ENCODE data around the gene KCNJ12.
"Not testable (repeated sequence)": the region's sequence is repeated elsewhere in the genome, so short reads cannot be mapped to it uniquely, and the experiment has no call there.

KCNJ12 gene

GRCh38 chr17:21429921-21430628, 53.9 kb downstream of the KCNJ12 start:
- DNase-seq: not testable (repeated sequence)

DNA sequence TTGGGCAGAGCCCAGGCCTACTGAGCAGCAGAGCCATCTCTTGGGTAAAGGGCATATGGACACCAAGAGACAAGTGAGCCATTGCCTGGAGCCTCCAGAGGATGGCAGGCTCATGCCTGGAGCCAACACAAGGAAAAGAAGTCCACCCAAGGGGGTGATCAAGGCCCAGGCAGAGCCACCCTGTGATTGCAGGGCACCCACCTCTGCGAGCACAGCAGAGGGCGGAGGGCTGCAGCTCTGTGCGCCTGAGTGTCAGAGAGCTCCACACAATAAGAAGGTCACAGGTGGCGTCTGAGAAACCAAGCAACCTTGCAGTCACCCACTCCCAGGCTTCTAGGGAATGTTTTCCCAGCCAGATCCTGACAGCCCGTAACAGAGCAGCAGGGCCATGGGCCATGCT, 57.8 kb downstream of the KCNJ12 start:
- DNase-seq: not testable (repeated sequence)

- not testable (repeated sequence) for DNase-seq
These were observed 58.8 kb downstream of the KCNJ12 start for GRCh38 chr17:21434976-21435375.

GRCh38 chr17:21436481-21436880, 60.3 kb downstream of the KCNJ12 start:
- not testable (repeated sequence) for DNase-seq

DNA sequence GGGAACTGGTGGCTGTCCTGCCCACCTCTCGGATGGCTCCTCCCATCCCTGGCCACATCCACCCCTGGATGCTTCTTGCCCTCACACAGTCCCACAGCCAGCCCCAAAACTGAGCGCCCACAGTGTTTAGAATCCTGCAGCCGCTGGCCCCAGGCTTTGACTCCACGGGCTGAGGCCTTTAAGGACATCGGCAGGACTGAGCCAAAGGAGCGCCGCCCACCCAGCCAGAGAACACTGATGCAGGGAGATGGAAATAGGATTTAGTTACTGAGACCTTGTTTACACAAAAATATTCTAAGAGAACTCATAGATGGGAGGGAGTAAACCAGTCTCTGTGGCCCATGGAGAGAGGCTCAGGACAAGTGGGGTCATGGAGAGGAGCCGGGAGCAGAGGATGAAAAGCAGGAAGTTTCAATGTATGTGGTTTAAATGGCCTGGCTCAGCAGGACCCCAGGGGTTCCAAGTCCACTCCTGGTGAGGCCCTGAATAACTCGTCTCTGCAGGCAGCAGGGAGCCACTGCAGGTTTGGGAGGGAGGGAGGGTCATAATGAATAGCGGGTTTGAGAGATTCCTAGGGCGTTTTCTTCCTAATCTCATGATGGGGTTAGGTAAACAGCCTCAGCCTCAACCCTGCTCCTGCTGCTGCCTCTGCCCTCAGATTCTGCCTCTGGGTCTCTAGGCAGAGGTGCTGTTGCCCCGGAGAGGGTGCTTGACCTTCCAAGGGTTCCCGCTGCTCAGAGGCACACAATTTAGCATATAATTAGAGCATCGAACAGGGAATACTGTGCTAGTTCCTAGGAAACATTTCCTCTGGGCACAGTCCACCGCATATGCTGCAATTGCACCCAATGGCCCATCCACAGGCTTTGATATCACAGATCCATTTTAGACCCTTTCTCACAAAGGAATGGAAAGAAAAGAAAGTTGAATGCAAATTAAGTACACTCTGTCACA, 61.0 kb downstream of the KCNJ12 start:
- not testable (repeated sequence) for DNase-seq

- not testable (repeated sequence) for DNase-seq
These were observed 62.3 kb downstream of the KCNJ12 start for GRCh38 chr17:21438316-21439014.

GRCh38 chr17:21439015-21439336, 62.8 kb downstream of the KCNJ12 start:
- DNase-seq: not testable (repeated sequence)

DNA sequence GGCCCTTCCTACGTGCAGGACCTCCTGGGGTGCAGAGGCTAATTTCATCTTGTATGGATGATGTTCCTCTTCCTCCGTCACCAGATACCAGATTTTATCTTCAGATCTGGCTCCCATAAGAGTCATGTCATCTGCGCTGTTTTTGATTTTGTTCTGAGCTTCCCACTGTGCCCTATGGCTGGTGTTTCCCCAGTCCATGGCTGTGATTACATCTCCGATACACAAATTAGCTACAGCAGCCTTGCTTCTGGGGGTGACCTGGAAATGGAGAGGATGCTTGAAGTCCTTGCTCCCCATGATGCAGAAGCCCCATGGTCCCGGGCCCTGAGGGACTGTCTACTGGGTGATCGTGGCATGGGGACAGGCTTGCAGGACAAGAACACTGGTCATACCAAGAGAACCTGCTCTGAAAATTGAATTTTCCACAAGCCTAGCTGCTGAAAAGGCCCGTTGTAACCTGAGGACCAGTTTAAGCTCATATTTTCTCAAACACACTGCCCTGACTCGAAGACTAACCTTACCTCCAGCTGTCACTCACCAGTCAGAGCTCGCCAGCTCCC, 69.0 kb downstream of the KCNJ12 start:
- TF ChIP-seq GATA1 (IDR thresholded peaks at IDR 0.05; ENCODE audit: low read depth, low read length): no peak
- no peak for TF ChIP-seq POLR2A (IDR thresholded peaks at IDR 0.05; ENCODE audit: low read length)
- DNase-seq: no peak

DNA sequence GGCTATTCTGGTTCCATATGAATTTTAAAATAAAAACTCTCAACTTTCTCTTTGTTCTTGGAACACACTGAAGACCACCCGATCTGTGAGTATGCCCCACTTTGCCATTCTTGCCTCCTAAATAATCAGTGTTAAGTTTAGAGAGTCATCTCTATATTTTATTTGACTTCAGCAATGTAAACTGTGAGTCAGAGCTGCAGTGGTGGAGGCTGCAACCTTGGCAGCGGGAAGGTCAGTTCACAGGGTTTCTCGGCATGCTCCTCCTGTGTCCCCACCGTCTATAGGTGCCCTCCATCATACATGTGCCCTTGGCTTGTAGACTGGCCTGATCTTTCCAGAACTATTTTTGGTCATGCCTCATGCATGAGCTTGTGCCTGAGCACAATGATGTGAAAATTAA, 71.4 kb downstream of the KCNJ12 start:
- DNase-seq: not testable (repeated sequence)

DNA sequence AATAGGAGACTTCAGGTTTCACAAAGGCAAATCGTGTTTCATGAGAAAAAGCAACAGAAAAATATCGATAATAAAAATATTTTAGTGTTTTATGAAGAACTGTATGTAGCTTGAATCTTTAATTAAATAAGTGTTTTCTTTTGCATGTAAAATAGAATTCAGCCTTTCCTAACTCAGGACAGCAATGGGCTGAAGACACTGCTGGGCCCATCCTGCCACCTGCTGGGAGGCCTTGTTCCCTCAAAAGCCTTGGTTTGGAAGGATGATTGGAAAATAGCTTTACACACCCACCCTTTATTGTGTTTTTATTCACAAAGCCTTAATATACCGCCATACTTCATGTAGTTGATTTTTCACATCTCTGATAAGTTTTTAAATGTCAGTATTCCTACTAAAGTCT, 73.7 kb downstream of the KCNJ12 start:
- not testable (repeated sequence) for DNase-seq

DNA sequence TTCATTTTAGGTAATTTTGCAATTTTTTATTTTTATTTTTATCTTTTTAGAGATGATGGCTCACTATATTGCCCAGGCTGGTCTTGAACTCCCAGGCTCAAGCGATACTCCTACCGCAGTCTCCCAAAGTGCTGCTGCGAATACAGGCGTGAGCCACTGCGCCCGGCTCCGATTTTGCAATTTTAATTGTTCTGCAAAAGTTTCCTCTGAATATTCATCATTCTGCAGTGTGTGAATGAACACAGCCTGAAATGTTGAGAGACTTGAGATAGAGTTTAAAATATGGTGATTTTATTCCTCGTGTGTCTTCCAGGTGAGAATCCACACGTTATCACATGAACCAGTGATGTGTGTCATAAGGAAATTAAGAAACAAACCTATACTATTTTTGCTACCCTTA, 75.8 kb downstream of the KCNJ12 start:
- DNase-seq: no peak
- TF ChIP-seq POLR2A (IDR thresholded peaks at IDR 0.05; ENCODE audit: low read length) (no peak), GATA1 (IDR thresholded peaks at IDR 0.05; ENCODE audit: low read depth, low read length) (no peak)

DNA sequence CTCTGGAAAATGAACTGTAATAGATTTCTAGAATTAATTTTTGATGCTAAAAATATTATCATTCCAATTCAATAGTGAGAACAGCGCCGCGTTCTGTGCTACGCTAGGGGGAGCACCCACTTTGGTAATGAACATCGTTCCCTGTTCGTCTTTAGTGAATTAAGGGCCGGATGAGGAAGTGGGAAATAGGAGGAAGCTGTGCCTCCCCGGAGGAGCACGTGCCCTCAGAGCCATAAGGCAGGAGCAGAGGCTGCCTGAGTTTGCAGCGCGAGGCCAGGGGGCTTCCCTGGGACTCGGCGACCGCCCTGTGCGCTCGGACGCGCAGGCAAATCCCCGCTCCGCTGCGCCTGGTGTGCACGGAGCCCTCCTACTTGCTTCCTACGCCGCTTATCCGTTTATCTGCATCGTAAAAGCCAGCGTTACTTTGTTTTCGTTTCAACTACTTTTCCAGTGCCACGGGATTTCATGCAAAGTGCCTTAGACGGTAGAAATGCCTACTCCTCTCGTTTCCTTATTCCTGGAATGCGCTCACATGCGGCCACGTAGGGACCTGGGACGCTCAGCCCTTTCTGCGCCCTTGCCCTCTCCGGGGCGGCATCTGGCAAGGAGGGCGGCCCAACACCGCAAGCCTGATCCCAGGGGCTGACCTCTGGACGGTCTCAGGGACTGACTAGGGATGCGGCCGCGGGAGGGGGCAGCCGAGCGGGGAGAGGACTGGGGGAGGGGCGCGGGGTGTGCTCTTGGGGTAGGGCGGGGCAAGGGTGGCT, 76.4 kb downstream of the KCNJ12 start:
- DNase-seq: peak; percentile 49 to 61
- TF ChIP-seq POLR2A (IDR thresholded peaks at IDR 0.05; ENCODE audit: low read length) (no peak), GATA1 (IDR thresholded peaks at IDR 0.05; ENCODE audit: low read depth, low read length) (no peak)

DNA sequence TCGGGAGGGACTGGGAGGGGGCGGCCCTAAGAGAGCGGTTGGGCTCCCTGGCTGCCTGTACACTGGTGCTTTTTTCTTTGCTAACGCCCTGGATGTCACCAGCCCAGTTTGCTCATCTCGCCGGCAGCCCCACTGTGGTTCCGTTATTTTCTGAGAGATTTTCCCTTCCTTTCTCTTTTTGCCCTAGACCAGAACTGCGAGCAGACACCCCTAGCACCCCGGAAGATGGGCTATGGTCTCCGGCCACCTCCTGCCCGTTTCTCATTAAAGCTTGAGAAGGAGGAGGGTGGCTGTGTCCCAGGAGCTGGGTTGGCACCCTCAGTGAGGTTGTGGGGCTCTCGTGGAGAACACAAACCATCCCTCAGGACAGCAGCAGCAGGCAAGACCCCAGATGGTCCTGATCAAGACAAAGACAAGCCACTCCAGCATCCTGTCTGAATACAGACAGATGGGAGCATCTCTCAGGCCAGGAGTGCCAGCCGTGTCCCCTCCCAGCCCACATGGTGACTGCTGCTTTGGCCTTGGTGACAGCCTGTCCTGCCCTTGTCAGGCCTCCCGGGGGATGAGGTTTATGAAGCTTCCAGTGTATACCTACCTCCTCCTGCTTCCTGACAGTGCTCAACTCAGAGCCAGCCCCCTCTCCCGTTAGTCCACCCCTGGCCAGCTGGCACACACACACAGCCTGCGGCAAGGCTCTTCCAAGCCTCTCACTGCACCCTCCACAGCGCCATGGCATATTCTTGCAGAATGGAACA, 77.2 kb downstream of the KCNJ12 start:
- DNase-seq: no peak
- TF ChIP-seq POLR2A (IDR thresholded peaks at IDR 0.05; ENCODE audit: low read length): no peak
- TF ChIP-seq GATA1 (IDR thresholded peaks at IDR 0.05; ENCODE audit: low read depth, low read length): no peak

DNA sequence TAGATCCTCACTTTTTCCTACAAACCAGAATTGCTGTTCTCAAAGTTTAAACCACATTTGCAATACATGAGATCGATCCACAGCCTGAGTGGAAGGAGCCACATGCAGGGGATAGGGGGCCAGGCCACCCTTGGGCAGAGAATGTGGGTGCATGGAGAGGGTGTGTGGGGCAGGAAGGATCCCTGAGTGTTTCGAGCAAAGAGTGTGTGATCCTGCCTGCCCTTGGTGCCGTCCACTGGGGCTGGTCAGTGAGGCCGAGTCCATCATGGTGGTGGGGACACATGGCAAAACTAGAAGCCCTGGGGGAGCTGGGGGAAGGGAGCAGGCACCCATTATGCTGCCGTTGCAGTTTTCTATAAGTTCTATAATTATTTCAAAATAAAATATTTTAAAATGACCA, 77.8 kb downstream of the KCNJ12 start:
- DNase-seq: not testable (repeated sequence)
